ENCODE data around the gene AGFG1.

Gene AGFG1

GRCh38 chr2:227471924-227472264, at the start of gene AGFG1:
TSS of gene AGFG1 (plus strand) at chr2:227472156. CDS start at chr2:227472422, 266 bp downstream.
- in situ Hi-C loops (cut with MboI; ENCODE audit: low sequenced_read_pairs), result no loop called here

GRCh38 chr2:227423656-227424499, 48.1 kb upstream of the AGFG1 start:
- in situ Hi-C loops (cut with MboI; ENCODE audit: low sequenced_read_pairs), result no loop called here

GRCh38 chr2:227428731-227429285, 43.1 kb upstream of the AGFG1 start:
- in situ Hi-C loops (cut with MboI; ENCODE audit: low sequenced_read_pairs), result no loop called here

- in situ Hi-C loops (cut with MboI; ENCODE audit: low sequenced_read_pairs), result no loop called here
Measured at GRCh38 chr2:227430639-227431038, 41.3 kb upstream of the AGFG1 start.

- in situ Hi-C loops (cut with MboI; ENCODE audit: low sequenced_read_pairs), result no loop called here
Measured at GRCh38 chr2:227433171-227433570, 38.8 kb upstream of the AGFG1 start.

GRCh38 chr2:227436436-227437174, 35.4 kb upstream of the AGFG1 start:
- in situ Hi-C loops (cut with MboI; ENCODE audit: low sequenced_read_pairs), result no loop called here

- in situ Hi-C loops (cut with MboI; ENCODE audit: low sequenced_read_pairs), result no loop called here
Measured at GRCh38 chr2:227439214-227439613, 32.7 kb upstream of the AGFG1 start.

- in situ Hi-C loops (cut with MboI; ENCODE audit: low sequenced_read_pairs), result no loop called here
Measured at GRCh38 chr2:227442639-227443038, 29.3 kb upstream of the AGFG1 start.

- in situ Hi-C loops (cut with MboI; ENCODE audit: low sequenced_read_pairs), result no loop called here
Measured at GRCh38 chr2:227443889-227444568, 27.9 kb upstream of the AGFG1 start.

GRCh38 chr2:227447606-227448005, 24.4 kb upstream of the AGFG1 start:
- in situ Hi-C loops (cut with MboI; ENCODE audit: low sequenced_read_pairs), result no loop called here

- in situ Hi-C loops (cut with MboI; ENCODE audit: low sequenced_read_pairs), result no loop called here
Measured at GRCh38 chr2:227450311-227450841, 21.6 kb upstream of the AGFG1 start.

- in situ Hi-C loops (cut with MboI; ENCODE audit: low sequenced_read_pairs), result no loop called here
Measured at GRCh38 chr2:227450926-227451654, 20.9 kb upstream of the AGFG1 start.

- in situ Hi-C loops (cut with MboI; ENCODE audit: low sequenced_read_pairs), result no loop called here
Measured at GRCh38 chr2:227451655-227451992, 20.3 kb upstream of the AGFG1 start.

- in situ Hi-C loops (cut with MboI; ENCODE audit: low sequenced_read_pairs), result no loop called here
Measured at GRCh38 chr2:227453810-227454209, 18.1 kb upstream of the AGFG1 start.

- in situ Hi-C loops (cut with MboI; ENCODE audit: low sequenced_read_pairs), result no loop called here
Measured at GRCh38 chr2:227454323-227454860, 17.6 kb upstream of the AGFG1 start.

GRCh38 chr2:227455200-227455599, 16.8 kb upstream of the AGFG1 start:
- in situ Hi-C loops (cut with MboI; ENCODE audit: low sequenced_read_pairs), result no loop called here

GRCh38 chr2:227456102-227456501, 15.9 kb upstream of the AGFG1 start:
- in situ Hi-C loops (cut with MboI; ENCODE audit: low sequenced_read_pairs), result no loop called here

- in situ Hi-C loops (cut with MboI; ENCODE audit: low sequenced_read_pairs), result no loop called here
Measured at GRCh38 chr2:227456772-227457171, 15.2 kb upstream of the AGFG1 start.

GRCh38 chr2:227460070-227460485, 11.9 kb upstream of the AGFG1 start:
- in situ Hi-C loops (cut with MboI; ENCODE audit: low sequenced_read_pairs), result no loop called here

- in situ Hi-C loops (cut with MboI; ENCODE audit: low sequenced_read_pairs), result no loop called here
Measured at GRCh38 chr2:227460833-227461232, 11.1 kb upstream of the AGFG1 start.
